ENCODE data around the gene USP34.
A peak's percentile ranks its signal among the peaks of the same experiment; 100 is the strongest.
"Not testable (repeated sequence)": the region's sequence is repeated elsewhere in the genome, so short reads cannot be mapped to it uniquely, and the experiment has no call there.

USP34 gene

GRCh38 chr2:61470965-61471904, at the start of gene USP34:
Gene USP34, minus strand, starts transcription at chr2:61471087. Its CDS starts 395 bp downstream, at chr2:61470692.
- peak; percentile 87 for DNase-seq

GRCh38 chr2:61520261-61520660, 49.4 kb upstream of the USP34 start:
- DNase-seq, result no peak

- no peak for DNase-seq
Measured at GRCh38 chr2:61512768-61513398, 42.0 kb upstream of the USP34 start.

GRCh38 chr2:61510674-61511671, 40.1 kb upstream of the USP34 start:
- no peak for DNase-seq

- no peak for DNase-seq
Measured at GRCh38 chr2:61504949-61505348, 34.1 kb upstream of the USP34 start.

- DNase-seq, result no peak
Measured at GRCh38 chr2:61499060-61499459, 28.2 kb upstream of the USP34 start.

- DNase-seq, result no peak
Measured at GRCh38 chr2:61493523-61493942, 22.6 kb upstream of the USP34 start.

- DNase-seq, result no peak
Measured at GRCh38 chr2:61492476-61492875, 21.6 kb upstream of the USP34 start.

GRCh38 chr2:61485281-61485680, 14.4 kb upstream of the USP34 start:
- DNase-seq, result no peak

- no peak for DNase-seq
Measured at GRCh38 chr2:61478086-61478485, 7.2 kb upstream of the USP34 start.

GRCh38 chr2:61476929-61477589, 6.2 kb upstream of the USP34 start:
- not testable (repeated sequence) for DNase-seq

- DNase-seq, result no peak
Measured at GRCh38 chr2:61471905-61472805, 1.3 kb upstream of the USP34 start.

GRCh38 chr2:61470122-61470951, 550 bp downstream of the USP34 start:
- peak; percentile 65 for DNase-seq

- no peak for DNase-seq
Measured at GRCh38 chr2:61469424-61470121, 1.3 kb downstream of the USP34 start.

GRCh38 chr2:61468231-61468630, 2.7 kb downstream of the USP34 start:
- not testable (repeated sequence) for DNase-seq

GRCh38 chr2:61465045-61465444, 5.8 kb downstream of the USP34 start:
- no peak for DNase-seq

GRCh38 chr2:61463769-61464475, 7.0 kb downstream of the USP34 start:
- DNase-seq, result no peak

- no peak for DNase-seq
Measured at GRCh38 chr2:61461404-61461803, 9.5 kb downstream of the USP34 start.

- DNase-seq, result no peak
Measured at GRCh38 chr2:61460163-61460562, 10.7 kb downstream of the USP34 start.
